Heart left ventricle (tissue), 16 donors: ENCODE results near the gene GSTM5. TPM values are rescaled to one million over a fixed set of nuclear protein-coding genes. Genes with fewer than 3 reads are reported as not detected.
"Not testable (repeated sequence)": the region's sequence is repeated elsewhere in the genome, so short reads cannot be mapped to it uniquely, and the experiment has no call there.

Experiments used
- ATAC-seq, 4 donors: fragments of 200-7000 bp; cut with Tn5 transposase; one replicate each; pipeline ENCODE4 v1.9.1; 2020 to 2022; ENCODE audit warnings: moderate library complexity in 4 of 4, mild to moderate bottlenecking in 3 of 4, moderate number of reproducible peaks in 1 of 4
- DNase-seq, 5 donors: peaks; one replicate each; pipeline ENCODE4 v3.0.0-alpha.2; 2020
- H3K27ac ChIP-seq, 12 donors: fragments of 200-600 bp; sonication (generic) in 4 of 12; one replicate each; pipeline versions ENCODE4 v1.5.0 to v1.8.0; 2016 to 2022; ENCODE audit warnings: mild to moderate bottlenecking in 2 of 12
- H3K27me3 ChIP-seq, 9 donors: fragments of 200-600 bp; sonication (generic) in 2 of 9; one replicate each; pipeline versions ENCODE4 v1.5.1 to v1.8.0; 2016 to 2022; ENCODE audit warnings: mild to moderate bottlenecking in 3 of 9
- H3K36me3 ChIP-seq, 9 donors: fragments of 200-600 bp; sonication (generic) in 2 of 9; one replicate each; pipeline versions ENCODE4 v1.5.0 to v1.8.0; 2018 to 2022; ENCODE audit warnings: mild to moderate bottlenecking in 2 of 9
- H3K4me1 ChIP-seq, 12 donors: fragments of 200-600 bp; sonication (generic) in 4 of 12; one replicate each; pipeline versions ENCODE4 v1.5.0 to v1.8.0; 2016 to 2022; ENCODE audit warnings: mild to moderate bottlenecking in 3 of 12
- H3K4me3 ChIP-seq, 12 donors: fragments of 200-600 bp; sonication (generic) in 4 of 12; one replicate each; pipeline versions ENCODE4 v1.5.0 to v1.8.0; 2017 to 2022; ENCODE audit warnings: mild to moderate bottlenecking in 9 of 12, moderate library complexity in 4 of 12
- H3K9me3 ChIP-seq, 12 donors: fragments of 200-600 bp; sonication (generic) in 4 of 12; one replicate each; pipeline versions ENCODE4 v1.5.0 to v1.8.0; 2016 to 2022; ENCODE audit warnings: mild to moderate bottlenecking in 1 of 12
- CTCF ChIP-seq, 12 donors: fragments of 200-600 bp; sonication (generic) in 4 of 12; IDR thresholded peaks; one replicate each; pipeline versions ENCODE4 v1.5.0 to v1.8.0; 2018 to 2022; ENCODE audit warnings: antibody characterized with exemption in 12 of 12, mild to moderate bottlenecking in 5 of 12
- POLR2A ChIP-seq, 2 donors: fragments of 450-650 bp; IDR thresholded peaks; one replicate each; pipeline ENCODE4 v1.6.1; 2017; ENCODE audit warnings: antibody characterized with exemption in 2 of 2, mild to moderate bottlenecking in 2 of 2, moderate library complexity in 2 of 2
- WGBS, 4 donors: extraction: QIAGEN DNeasy Blood & Tissue Kit in 2 of 4; methylation state at CpG; one replicate each; pipeline versions ENCODE4 v1.1.5 to v1.1.7; 2013 to 2018; 5-methylcytosine and 5-hydroxymethylcytosine counted together
- intact Hi-C, 10 donors: fragments of 100-400 bp; cut with DNase I; formaldehyde crosslinking; loops; one replicate each; pipeline versions ENCODE4 v1.11.1 to v1.14.2; 2022
- polyA plus RNA-seq, 2 donors: library from polyadenylated mRNA; stranded (reverse); fragments of 200-250 nt; gene quantifications; one replicate each; pipeline ENCODE4 v1.2.3, GENCODE V29; 2013
- total RNA-seq, 9 donors: library from RNA; depleted of rRNA in 2 of 9; stranded (reverse); fragments of >200 nt in 2 of 9; fragmentation: NEBNext Ultra II Directional in 3 of 9; extraction: Animal tissue kit (Norgen Biotek cat#: 25700) in 3 of 9; gene quantifications; one replicate each; pipeline versions ENCODE4 v1.1.0 to v1.2.4, GENCODE V29; 2016 to 2023
- donor health status: ischemic (EF 13 %, LVEDD 7.1; RV severe dilation, severe dysfunction).
- donor health status: healthy with polysubstance abuse.
- donor health status: DM: no; HTN: yes; CAD: no.
- donor health status: DM: no; HTN: no; CAD: no.
- donor health status: ischemic (EF 25% LVEDD 6.9; RV normal size, moderate dysfunction).
- donor health status: ischemic (EF 25% LVEDD 5.7; RV mildly dilated, moderate dysfunction).
- donor health status: healthy.
- donor health status: DM: yes; HTN: yes; CAD: no.
- donor health status: ischemic (EF 35%, LVEDD 5.7; RV mildly dilated, moderate dysfunction).
- donor health status: nonischemic (EF 11% LVEDD 7.7; RV severe dilation, severe dysfunction).
- donor health status: DM: yes; HTN: yes; CAD: no.
- donor health status: PGD.
- donor health status: ischemic (EF 29% LVEDD 5.4; RV normal size, mild dysfunction).
- donor health status: nonischemic (EF 23%, LVEDD 6.1; RV moderate dilation, normal function).

Gene GSTM5
- total and polyA plus RNA-seq, 11 donors, result 0.49 to 9.0 (median 2.1) TPM; not detected in 1

- Histone ChIP-seq H3K27me3 (no peaks in the 10 kb centered on the region), H3K9me3 (no peaks in the 10 kb centered on the region), H3K36me3 (no peaks in the 10 kb centered on the region), H3K27ac (no peak overlapping the region), H3K4me1 (peaks cover 0 to 34% (median 5%) of the 10 kb centered on the region in 12 donors), H3K4me3 (no peak overlapping the region)
- TF ChIP-seq CTCF (IDR thresholded peaks at IDR 0.05) (no peak), POLR2A (IDR thresholded peaks at IDR 0.05) (no peak)
- intact Hi-C loops, result no loop called here
- ATAC-seq, result no peak
- DNase-seq, result peak in 2 of 5 donors; percentile 4 to 11
- 78 to 86% (median 83%) methylated on average over 4 of the region's 4 CpGs for WGBS, 4 donors
These were observed 53.4 kb downstream of the GSTM5 start for GRCh38 chr1:109765483-109765815.

- intact Hi-C loops, result no loop called here
- H3K27ac ChIP-seq, result peak overlapping the region in 2 of 12 donors; percentile 15 to 59
- peak in 3 of 5 donors; percentile 8 to 18 (median 10) for DNase-seq
These were observed 54.0 kb downstream of the GSTM5 start for GRCh38 chr1:109765896-109766615.

GRCh38 chr1:109766991-109767636, 55.1 kb downstream of the GSTM5 start:
- H3K27me3 ChIP-seq, H3K4me3 ChIP-seq, H3K9me3 ChIP-seq, H3K36me3 ChIP-seq, intact Hi-C loops: not testable (repeated sequence)
- Histone ChIP-seq H3K27ac (peak overlapping the region in 10 of 12 donors; percentile 5 to 65 (median 45)), H3K4me1 (peaks cover 0 to 25% (median 5%) of the 10 kb centered on the region in 12 donors)
- ATAC-seq, result peak in 1 of 4 donors; percentile 6
- WGBS, 4 donors, result 64 to 75% (median 68%) methylated on average over 17 of the region's 17 CpGs
- peak in 3 of 5 donors; percentile 20 to 30 (median 21) for DNase-seq

More at GRCh38 chr1:109765896-109766615, 54.0 kb downstream of the GSTM5 start:
- no peak for ATAC-seq
- no peak overlapping the region for H3K4me3 ChIP-seq
- H3K36me3 ChIP-seq, result no peaks in the 10 kb centered on the region
- TF ChIP-seq POLR2A (IDR thresholded peaks at IDR 0.05) (no peak), CTCF (IDR thresholded peaks at IDR 0.05) (no peak)
- H3K4me1 ChIP-seq, result peaks cover 0 to 30% (median 5%) of the 10 kb centered on the region in 12 donors
- no peaks in the 10 kb centered on the region for H3K27me3 ChIP-seq
- H3K9me3 ChIP-seq, result no peaks in the 10 kb centered on the region
- WGBS, 4 donors, result 76 to 89% (median 84%) methylated on average over 13 of the region's 13 CpGs

Other genes with a start within 250 kb of the GSTM5 start
- 10 to 100 TPM; 11.3 to 39.7 (median 25.4) TPM for gene SYPL2, start 245.7 kb upstream of the GSTM5 start, total RNA-seq
- 10 to 100 TPM; 14.7 to 36.3 TPM for gene SYPL2, start 245.7 kb upstream of the GSTM5 start, polyA plus RNA-seq
- gene ATXN7L2, start 228.3 kb upstream of the GSTM5 start, total RNA-seq, result 1 to 10 TPM; 1.2 to 2.8 (median 2.1) TPM
- 1 to 10 TPM; 2.0 to 3.8 TPM for gene ATXN7L2, start 228.3 kb upstream of the GSTM5 start, polyA plus RNA-seq
- 1 to 10 TPM; 3.4 to 8.4 (median 5.1) TPM for gene CYB561D1, start 218.2 kb upstream of the GSTM5 start, total RNA-seq
- 1 to 10 TPM; 2.1 to 8.1 TPM for gene CYB561D1, start 218.2 kb upstream of the GSTM5 start, polyA plus RNA-seq
- 10 to 100 TPM in 8 of 9 donors, 1 to 10 TPM in 1; 9.9 to 19.1 (median 14.9) TPM for gene AMIGO1, start 202.5 kb upstream of the GSTM5 start, total RNA-seq
- gene AMIGO1, start 202.5 kb upstream of the GSTM5 start, polyA plus RNA-seq, result 1 to 10 TPM; 4.6 to 6.2 TPM
- gene GPR61, start 172.4 kb upstream of the GSTM5 start, total RNA-seq, result under 1 TPM in 6 of 9 donors, not detected in 3; 0.08 to 0.72 (median 0.21) TPM
- under 1 TPM in 1 of 2 donors, not detected in 1; 0.15 TPM for gene GPR61, start 172.4 kb upstream of the GSTM5 start, polyA plus RNA-seq
- gene GNAI3, start 163.6 kb upstream of the GSTM5 start, total RNA-seq, result 1 to 10 TPM; 1.5 to 5.4 (median 2.5) TPM
- 1 to 10 TPM; 1.6 to 3.0 TPM for gene GNAI3, start 163.6 kb upstream of the GSTM5 start, polyA plus RNA-seq
- gene GNAT2, start 92.6 kb upstream of the GSTM5 start, total RNA-seq, result not detected
- gene GNAT2, start 92.6 kb upstream of the GSTM5 start, polyA plus RNA-seq, result not detected
- gene AMPD2, start 92.4 kb upstream of the GSTM5 start, total RNA-seq, result 10 to 100 TPM in 5 of 9 donors, 1 to 10 TPM in 4; 7.5 to 29.9 (median 10.0) TPM
- gene AMPD2, start 92.4 kb upstream of the GSTM5 start, polyA plus RNA-seq, result 10 to 100 TPM in 1 of 2 donors, 1 to 10 TPM in 1; 7.4 to 17.1 TPM
- gene GSTM4, start 56.2 kb upstream of the GSTM5 start, total RNA-seq, result 10 to 100 TPM; 29.2 to 48.4 (median 44.5) TPM
- 10 to 100 TPM; 21.7 to 42.1 TPM for gene GSTM4, start 56.2 kb upstream of the GSTM5 start, polyA plus RNA-seq
- gene GSTM2, start 44.2 kb upstream of the GSTM5 start, total RNA-seq, result 10 to 100 TPM; 41.8 to 86.2 (median 62.3) TPM
- 100 to 1,000 TPM in 1 of 2 donors, 10 to 100 TPM in 1; 20.5 to 101 TPM for gene GSTM2, start 44.2 kb upstream of the GSTM5 start, polyA plus RNA-seq
- gene GSTM1, start 24.4 kb upstream of the GSTM5 start, total RNA-seq, result 10 to 100 TPM in 5 of 9 donors, not detected in 4; 17.9 to 60.0 (median 26.8) TPM
- 10 to 100 TPM in 1 of 2 donors, under 1 TPM in 1; 0.10 to 39.5 TPM for gene GSTM1, start 24.4 kb upstream of the GSTM5 start, polyA plus RNA-seq
- gene GSTM3, start 28.8 kb downstream of the GSTM5 start, total RNA-seq, result 100 to 1,000 TPM in 4 of 9 donors, 10 to 100 TPM in 5; 52.3 to 237 (median 91.5) TPM
- gene GSTM3, start 28.8 kb downstream of the GSTM5 start, polyA plus RNA-seq, result 100 to 1,000 TPM in 1 of 2 donors, 10 to 100 TPM in 1; 53.1 to 224 TPM
- under 1 TPM in 5 of 9 donors, not detected in 4; 0.25 to 0.75 (median 0.29) TPM for gene EPS8L3, start 51.7 kb downstream of the GSTM5 start, total RNA-seq
- under 1 TPM in 1 of 2 donors, not detected in 1; 0.30 TPM for gene EPS8L3, start 51.7 kb downstream of the GSTM5 start, polyA plus RNA-seq
- 10 to 100 TPM in 8 of 9 donors, 1 to 10 TPM in 1; 9.0 to 64.8 (median 14.5) TPM for gene CSF1, start 198.6 kb downstream of the GSTM5 start, total RNA-seq
- gene CSF1, start 198.6 kb downstream of the GSTM5 start, polyA plus RNA-seq, result 1 to 10 TPM; 9.1 to 9.9 TPM